ENCODE measurements around the gene MTHFD2. TPM values are rescaled to one million over a fixed set of nuclear protein-coding genes. Genes with fewer than 3 reads are reported as not detected.

The MTHFD2 gene
- total and polyA plus RNA-seq, 2 donors (not counting 1 experiment from before 2014, with no cell fraction given), result 9.5 to 18.0 TPM

GRCh38 chr2:74225698-74226459 lies 27.5 kb downstream of the MTHFD2 start:
- WGBS (ENCODE audit: insufficient coverage), result 86% methylated on average over 1 of the region's 4 CpGs
- no peak overlapping the region for H3K27ac ChIP-seq (ENCODE audit: low read length in 2 of 2)
- H3K27me3 ChIP-seq (replicated peaks in 1 of 4; ENCODE audit: control extremely low read depth in 1 of 4, control insufficient read depth in 3 of 4, insufficient read depth in 4 of 4, low read length in 3 of 4), result no peaks in the 10 kb centered on the region
- H3K79me2 ChIP-seq (ENCODE audit: control insufficient read depth, insufficient read depth, low read length), result no peaks in the 10 kb centered on the region
- ATAC-seq (ENCODE audit: low read depth) (no peak), DNase-seq (no peak)
- H3K9me3 ChIP-seq (ENCODE audit: control extremely low read depth in 1 of 3, control insufficient read depth in 2 of 3, insufficient read depth in 1 of 3, low read length in 2 of 3), result no peaks in the 10 kb centered on the region
- no peaks in the 10 kb centered on the region for H4K20me1 ChIP-seq (ENCODE audit: control insufficient read depth, insufficient read depth, low read length, poor library complexity, severe bottlenecking)
- peaks cover 0 to 2% of the 10 kb centered on the region in 2 experiments for H3K36me3 ChIP-seq (replicated peaks in 1 of 2; ENCODE audit: control extremely low read depth in 1 of 2, control insufficient read depth in 1 of 2, extremely low read depth in 1 of 2, insufficient read depth in 2 of 2, low read length in 1 of 2)
- ChIA-PET CTCF (interaction anchor here (1.1 kb wide), 1 partner anchor 109 kb away, joined by 3 read pairs; no protein-coding TSS in a partner anchor), POLR2A (no interaction called here)
- Mint-ChIP-seq H3K4me1 (no peaks in the 10 kb centered on the region), H3K9me3 (ENCODE audit: insufficient read depth) (no peaks in the 10 kb centered on the region), H3K4me3 (no peak overlapping the region), H3K27ac (no peak overlapping the region), H3K27me3 (no peaks in the 10 kb centered on the region)
- no peak overlapping the region for H3K4me2 ChIP-seq (replicated peaks; ENCODE audit: low read depth, low read length, poor library complexity, severe bottlenecking)
- H3K4me3 ChIP-seq (ENCODE audit: control extremely low read depth in 1 of 5, extremely low read depth in 1 of 5, insufficient read depth in 1 of 5, low read depth in 2 of 5, low read length in 4 of 5), result no peak overlapping the region
- H3K4me1 ChIP-seq (ENCODE audit: control insufficient read depth in 2 of 2, insufficient read depth in 2 of 2, low read length in 2 of 2), result no peaks in the 10 kb centered on the region
- H3K9ac ChIP-seq (ENCODE audit: low read length), result no peak overlapping the region
- no peak overlapping the region for H2AFZ ChIP-seq (ENCODE audit: insufficient read depth, low read depth, low read length, poor library complexity, severe bottlenecking)
- no peak for TF ChIP-seq EZH2 (IDR thresholded peaks at IDR 0.05; ENCODE audit: borderline replicate concordance, insufficient read depth, low read depth, low read length, poor library complexity, severe bottlenecking)
- TF ChIP-seq, protein P1, sequence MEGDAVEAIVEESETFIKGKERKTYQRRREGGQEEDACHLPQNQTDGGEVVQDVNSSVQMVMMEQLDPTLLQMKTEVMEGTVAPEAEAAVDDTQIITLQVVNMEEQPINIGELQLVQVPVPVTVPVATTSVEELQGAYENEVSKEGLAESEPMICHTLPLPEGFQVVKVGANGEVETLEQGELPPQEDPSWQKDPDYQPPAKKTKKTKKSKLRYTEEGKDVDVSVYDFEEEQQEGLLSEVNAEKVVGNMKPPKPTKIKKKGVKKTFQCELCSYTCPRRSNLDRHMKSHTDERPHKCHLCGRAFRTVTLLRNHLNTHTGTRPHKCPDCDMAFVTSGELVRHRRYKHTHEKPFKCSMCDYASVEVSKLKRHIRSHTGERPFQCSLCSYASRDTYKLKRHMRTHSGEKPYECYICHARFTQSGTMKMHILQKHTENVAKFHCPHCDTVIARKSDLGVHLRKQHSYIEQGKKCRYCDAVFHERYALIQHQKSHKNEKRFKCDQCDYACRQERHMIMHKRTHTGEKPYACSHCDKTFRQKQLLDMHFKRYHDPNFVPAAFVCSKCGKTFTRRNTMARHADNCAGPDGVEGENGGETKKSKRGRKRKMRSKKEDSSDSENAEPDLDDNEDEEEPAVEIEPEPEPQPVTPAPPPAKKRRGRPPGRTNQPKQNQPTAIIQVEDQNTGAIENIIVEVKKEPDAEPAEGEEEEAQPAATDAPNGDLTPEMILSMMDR (IDR thresholded peaks at IDR 0.05), result no peak
- intact Hi-C loops (cut with micrococcal nuclease), result no loop called here

DNA sequence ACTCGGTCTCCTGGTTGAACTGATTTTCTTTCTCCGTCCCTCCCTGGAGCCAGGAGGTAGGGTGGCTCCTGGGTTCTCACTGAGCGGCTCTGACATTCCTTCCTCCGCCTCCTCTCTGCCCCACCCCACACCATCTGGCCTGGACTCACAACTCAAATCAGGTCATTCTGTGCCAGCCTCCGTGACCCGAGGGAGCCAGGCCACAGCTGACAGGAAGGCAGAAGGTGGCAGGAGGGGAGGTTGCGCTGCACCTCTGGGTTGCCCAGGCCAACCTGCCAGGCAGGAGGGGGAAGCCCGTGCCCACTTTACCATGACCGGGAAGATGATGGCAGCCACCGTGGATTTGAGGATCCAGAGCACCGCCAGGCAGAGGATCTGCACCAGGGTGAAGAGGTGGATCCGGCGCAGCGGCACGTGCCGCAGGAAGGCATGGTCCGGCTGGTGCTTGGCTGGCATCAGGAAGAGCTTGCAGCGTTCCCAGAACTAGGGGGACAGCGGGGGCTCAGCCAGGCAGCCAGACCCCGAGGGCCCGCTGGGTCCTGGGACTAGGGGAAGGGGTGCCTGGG lies 28.3 kb downstream of the MTHFD2 start:
- Histone ChIP-seq H3K27me3 (replicated peaks in 1 of 4; ENCODE audit: control extremely low read depth in 1 of 4, control insufficient read depth in 3 of 4, insufficient read depth in 4 of 4, low read length in 3 of 4) (no peaks in the 10 kb centered on the region), H3K4me3 (ENCODE audit: control extremely low read depth in 1 of 5, extremely low read depth in 1 of 5, insufficient read depth in 1 of 5, low read depth in 2 of 5, low read length in 4 of 5) (no peak overlapping the region), H3K79me2 (ENCODE audit: control insufficient read depth, insufficient read depth, low read length) (no peaks in the 10 kb centered on the region), H3K9me3 (ENCODE audit: control extremely low read depth in 1 of 3, control insufficient read depth in 2 of 3, insufficient read depth in 1 of 3, low read length in 2 of 3) (no peaks in the 10 kb centered on the region), H3K4me1 (ENCODE audit: control insufficient read depth in 2 of 2, insufficient read depth in 2 of 2, low read length in 2 of 2) (no peaks in the 10 kb centered on the region), H3K4me2 (replicated peaks; ENCODE audit: low read depth, low read length, poor library complexity, severe bottlenecking) (no peak overlapping the region), H3K36me3 (replicated peaks in 1 of 2; ENCODE audit: control extremely low read depth in 1 of 2, control insufficient read depth in 1 of 2, extremely low read depth in 1 of 2, insufficient read depth in 2 of 2, low read length in 1 of 2) (peaks cover 0 to 2% of the 10 kb centered on the region in 2 experiments), H3K27ac (ENCODE audit: low read length in 2 of 2) (no peak overlapping the region), H2AFZ (ENCODE audit: insufficient read depth, low read depth, low read length, poor library complexity, severe bottlenecking) (no peak overlapping the region), H4K20me1 (ENCODE audit: control insufficient read depth, insufficient read depth, low read length, poor library complexity, severe bottlenecking) (no peaks in the 10 kb centered on the region), H3K9ac (ENCODE audit: low read length) (no peak overlapping the region)
- ATAC-seq (ENCODE audit: low read depth), result no peak
- ChIA-PET CTCF (interaction anchor here (1.1 kb wide), 1 partner anchor 108 kb away, joined by 3 read pairs; no protein-coding TSS in a partner anchor), POLR2A (no interaction called here)
- no peak for DNase-seq
- H3K9me3 Mint-ChIP-seq (ENCODE audit: insufficient read depth), result no peaks in the 10 kb centered on the region
- no peak overlapping the region for H3K4me3 Mint-ChIP-seq
- H3K27me3 Mint-ChIP-seq, result no peaks in the 10 kb centered on the region
- H3K4me1 Mint-ChIP-seq, result no peaks in the 10 kb centered on the region
- TF ChIP-seq, protein P1 (IDR thresholded peaks at IDR 0.05), result no peak
- no peak for TF ChIP-seq EZH2 (IDR thresholded peaks at IDR 0.05; ENCODE audit: borderline replicate concordance, insufficient read depth, low read depth, low read length, poor library complexity, severe bottlenecking)
- intact Hi-C loops (cut with micrococcal nuclease), result no loop called here
- WGBS (ENCODE audit: insufficient coverage), result 97% methylated on average over 20 of the region's 21 CpGs
- no peak overlapping the region for H3K27ac Mint-ChIP-seq
